Measurements from ENCODE around the gene SH2D6. TPM values are rescaled to one million over a fixed set of nuclear protein-coding genes. Genes with fewer than 3 reads are reported as not detected.
A peak's percentile ranks its signal among the peaks of the same experiment; 100 is the strongest.

The SH2D6 gene
- total and polyA plus RNA-seq, 9 of the 15 experiments (the other 6 are each of a cell fraction or from before 2014, with no cell fraction given): 0.07 to 0.76 (median 0.33) TPM; not detected in 2

- 78% methylated on average over 5 of the region's 5 CpGs for WGBS (ENCODE audit: insufficient coverage, low coverage, missing lambda C conversion rate)
- DNase-seq (ENCODE audit: extremely low read depth in 1 of 4, low spot score in 3 of 4) (no peak), ATAC-seq (no peak), FAIRE-seq (no peak)
- ChIA-PET POLR2A (interaction anchor here (0.8 to 63.9 kb wide), 2 partner anchors 18 to 134 kb away, joined by 3 to 1576 read pairs; partner anchors contain the start of gene MAT2A), CTCF (ENCODE audit: low intra/inter-chr PET ratio) (no interaction called here)
- Histone ChIP-seq H3K4me3 (no peak overlapping the region), H3K4me1 (replicated peaks in 1 of 2; ENCODE audit: control insufficient read depth in 2 of 2, insufficient read depth in 2 of 2, low read length in 2 of 2) (peaks cover 53% of the 10 kb centered on the region in 2 experiments), H3K9ac (ENCODE audit: insufficient read depth in 1 of 2, low read depth in 2 of 2, low read length in 2 of 2) (peak overlapping the region in 1 of 2 experiments; percentile 39; a peak in 1 of 4 replicates), H3K4me2 (ENCODE audit: insufficient read depth, low read length) (no peak overlapping the region), H3K27ac (ENCODE audit: extremely low read depth, low read depth, low read length) (no peak overlapping the region), H3K9me3 (replicated peaks; ENCODE audit: control insufficient read depth, insufficient read depth, low read depth, low read length) (no peaks in the 10 kb centered on the region), H2AFZ (ENCODE audit: low read depth, low read length) (no peak overlapping the region), H4K20me1 (replicated peaks; ENCODE audit: control insufficient read depth, insufficient read depth, low read length) (no peaks in the 10 kb centered on the region), H3K9me1 (ENCODE audit: control insufficient read depth, insufficient read depth, low read length) (peaks cover 3% of the 10 kb centered on the region), H3K36me3 (ENCODE audit: control insufficient read depth, insufficient read depth, low read length) (no peaks in the 10 kb centered on the region), H3K27me3 (ENCODE audit: control insufficient read depth in 2 of 2, insufficient read depth in 2 of 2, low read length in 2 of 2) (no peaks in the 10 kb centered on the region), H3K79me2 (ENCODE audit: control insufficient read depth, insufficient read depth, low read length) (no peaks in the 10 kb centered on the region; the same call in 2 of the 3 replicates)
- intact Hi-C loops (cut with micrococcal nuclease) (loop anchor here (10.0 kb wide), 1 partner anchor 693 kb away; the partner anchor contains the start of genes POLR1A and PTCD3), in situ Hi-C loops (cut with MboI) (no loop called here)
- no TSS peak for BruUV-seq (replicated peaks)
- TF ChIP-seq MLLT1 (IDR thresholded peaks at IDR 0.05): no peak
- no peak for TF ChIP-seq ESRRA (IDR thresholded peaks at IDR 0.05; ENCODE audit: borderline replicate concordance, low read depth)
- TF ChIP-seq RBM14 (IDR thresholded peaks at IDR 0.05; ENCODE audit: borderline replicate concordance, insufficient read depth, low read depth, low read length): no peak
- TF ChIP-seq ZZZ3 (IDR thresholded peaks at IDR 0.05): no peak
- TF ChIP-seq, protein P1, sequence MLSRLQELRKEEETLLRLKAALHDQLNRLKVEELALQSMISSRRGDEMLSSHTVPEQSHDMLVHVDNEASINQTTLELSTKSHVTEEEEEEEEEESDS (CRISPR knock-in tag; IDR thresholded peaks at IDR 0.05): no peak
- TF ChIP-seq CBX1 (IDR thresholded peaks at IDR 0.05; ENCODE audit: low read depth): no peak
- TF ChIP-seq, protein P2, sequence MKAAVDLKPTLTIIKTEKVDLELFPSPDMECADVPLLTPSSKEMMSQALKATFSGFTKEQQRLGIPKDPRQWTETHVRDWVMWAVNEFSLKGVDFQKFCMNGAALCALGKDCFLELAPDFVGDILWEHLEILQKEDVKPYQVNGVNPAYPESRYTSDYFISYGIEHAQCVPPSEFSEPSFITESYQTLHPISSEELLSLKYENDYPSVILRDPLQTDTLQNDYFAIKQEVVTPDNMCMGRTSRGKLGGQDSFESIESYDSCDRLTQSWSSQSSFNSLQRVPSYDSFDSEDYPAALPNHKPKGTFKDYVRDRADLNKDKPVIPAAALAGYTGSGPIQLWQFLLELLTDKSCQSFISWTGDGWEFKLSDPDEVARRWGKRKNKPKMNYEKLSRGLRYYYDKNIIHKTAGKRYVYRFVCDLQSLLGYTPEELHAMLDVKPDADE (conservative IDR thresholded peaks at IDR 0.05; ENCODE audit: control insufficient read depth, low read depth, low read length): no peak
- TF ChIP-seq RB1 (IDR thresholded peaks at IDR 0.05; ENCODE audit: low read depth): no peak
- no peak for TF ChIP-seq LARP7 (IDR thresholded peaks at IDR 0.05)
- no peak for TF ChIP-seq SIN3B (IDR thresholded peaks at IDR 0.05; ENCODE audit: low read depth)
These were observed 7.1 kb upstream of the SH2D6 start for GRCh38 chr2:85411405-85411748.

Measured in K562 (cell line).